GM12891 (cell line): ENCODE measurements around the gene KCNMA1.

ENCODE experiments used
- DNase-seq: peaks from one replicate; pipeline ENCODE4 v3.0.0; 2011; ENCODE audit warnings: low spot score; ENCODE audit not compliant: insufficient read length
- FAIRE-seq: peaks from 2 replicates; lab custom pipeline; 2011; peaks lifted over from hg19 to GRCh38; lab: Jason Lieb, UNC
- PAX5 ChIP-seq: IDR thresholded peaks from 2 replicates; pipeline ENCODE4 v1.6.1; 2011; ENCODE audit warnings: low read length, moderate library complexity, mild to moderate bottlenecking; ENCODE audit not compliant: insufficient read depth, severe bottlenecking
- POLR2A ChIP-seq: IDR thresholded peaks from 2 replicates; pipeline ENCODE4 v1.6.1; 2011; ENCODE audit warnings: low read depth, low read length, control low read depth
- POLR2AphosphoS5 ChIP-seq: IDR thresholded peaks from 2 replicates; pipeline ENCODE4 v1.6.1; 2011; ENCODE audit warnings: low read depth, low read length, control low read depth
- POU2F2 ChIP-seq: IDR thresholded peaks from 2 replicates; pipeline ENCODE4 v1.6.1; 2011; ENCODE audit warnings: low read depth, mild to moderate bottlenecking, control low read depth, low read length, moderate library complexity
- SPI1 ChIP-seq: IDR thresholded peaks from 2 replicates; pipeline ENCODE4 v1.6.1; 2011; ENCODE audit warnings: low read depth, low read length, control low read depth
- TAF1 ChIP-seq: IDR thresholded peaks from 2 replicates; pipeline ENCODE4 v1.6.1; 2011; ENCODE audit warnings: low read depth, low read length, control low read depth

KCNMA1 gene

GRCh38 chr10:77099136-77099535, 538.5 kb downstream of the KCNMA1 start:
- DNase-seq = no peak
- TF ChIP-seq SPI1 (no peak), PAX5 (no peak), POLR2AphosphoS5 (no peak), TAF1 (no peak), POLR2A (no peak), POU2F2 (no peak)
- no peak for FAIRE-seq

- TF ChIP-seq POLR2A = no peak
- TF ChIP-seq TAF1 = no peak
- no peak for TF ChIP-seq POLR2AphosphoS5
- TF ChIP-seq POU2F2 = no peak
- DNase-seq (no peak), FAIRE-seq (no peak)
These were observed 540.0 kb downstream of the KCNMA1 start for GRCh38 chr10:77097625-77098024.

GRCh38 chr10:77093126-77093525, 544.5 kb downstream of the KCNMA1 start:
- no peak for DNase-seq
- no peak for TF ChIP-seq SPI1
- TF ChIP-seq POLR2A = no peak
- no peak for TF ChIP-seq TAF1
- TF ChIP-seq PAX5 = no peak
- no peak for TF ChIP-seq POLR2AphosphoS5
- no peak for TF ChIP-seq POU2F2
- FAIRE-seq = no peak

GRCh38 chr10:77091597-77092165, 545.9 kb downstream of the KCNMA1 start:
- no peak for FAIRE-seq
- no peak for DNase-seq
- TF ChIP-seq POLR2A (no peak), POLR2AphosphoS5 (no peak), POU2F2 (no peak), PAX5 (no peak), SPI1 (no peak), TAF1 (no peak)

- DNase-seq = no peak
- TF ChIP-seq POLR2AphosphoS5 (no peak), TAF1 (no peak), POU2F2 (no peak), PAX5 (no peak), POLR2A (no peak), SPI1 (no peak)
- FAIRE-seq = no peak
These were observed 546.9 kb downstream of the KCNMA1 start for GRCh38 chr10:77090381-77091356.

GRCh38 chr10:77087366-77087765, 550.2 kb downstream of the KCNMA1 start:
- no peak for FAIRE-seq
- TF ChIP-seq POLR2AphosphoS5 (no peak), PAX5 (no peak), POLR2A (no peak), SPI1 (no peak), POU2F2 (no peak)
- DNase-seq = no peak

- FAIRE-seq = no peak
- no peak for DNase-seq
- no peak for TF ChIP-seq SPI1
- no peak for TF ChIP-seq PAX5
- no peak for TF ChIP-seq POLR2AphosphoS5
- TF ChIP-seq POLR2A = no peak
- no peak for TF ChIP-seq TAF1
- TF ChIP-seq POU2F2 = no peak
These were observed 551.5 kb downstream of the KCNMA1 start for GRCh38 chr10:77086081-77086480.

GRCh38 chr10:77085344-77085743, 552.3 kb downstream of the KCNMA1 start:
- DNase-seq = no peak
- TF ChIP-seq SPI1 (no peak), POLR2A (no peak), POLR2AphosphoS5 (no peak), POU2F2 (no peak)
- no peak for FAIRE-seq

- no peak for TF ChIP-seq POU2F2
- no peak for TF ChIP-seq POLR2AphosphoS5
- FAIRE-seq = no peak
- DNase-seq = no peak
These were observed 553.0 kb downstream of the KCNMA1 start for GRCh38 chr10:77084431-77085144.

GRCh38 chr10:77082601-77083252, 554.9 kb downstream of the KCNMA1 start:
- DNase-seq (no peak), FAIRE-seq (no peak)
- TF ChIP-seq SPI1 (no peak), POLR2AphosphoS5 (no peak), TAF1 (no peak), POLR2A (no peak)
